Kasumi-1 (cell line): ENCODE results near the gene UBQLNL.

Experiments
- DNase-seq, 2 experiments: peaks; one replicate each; lab custom pipeline; 2025; lab: John Stamatoyannopoulos, UW

UBQLNL gene

GRCh38 chr11:5507177-5507932, 9.1 kb downstream of the UBQLNL start:
- DNase-seq: no peak

- DNase-seq: no peak
Measured at GRCh38 chr11:5505363-5506048, 11.0 kb downstream of the UBQLNL start.

- DNase-seq: no peak
Measured at GRCh38 chr11:5504403-5504921, 12.0 kb downstream of the UBQLNL start.

- no peak for DNase-seq
Measured at GRCh38 chr11:5500393-5500801, 16.1 kb downstream of the UBQLNL start.

GRCh38 chr11:5499671-5500070, 16.8 kb downstream of the UBQLNL start:
- DNase-seq: no peak

- DNase-seq: no peak
Measured at GRCh38 chr11:5489576-5490357, 26.7 kb downstream of the UBQLNL start.

GRCh38 chr11:5488798-5489399, 27.6 kb downstream of the UBQLNL start:
- DNase-seq: no peak

- DNase-seq: no peak
Measured at GRCh38 chr11:5488385-5488784, 28.1 kb downstream of the UBQLNL start, which contains the start of gene OR52D1. Gene OR52D1, plus strand, starts transcription at chr11:5488685. Its CDS starts 22 bp downstream, at chr11:5488707.

GRCh38 chr11:5486421-5486820, 30.1 kb downstream of the UBQLNL start:
- DNase-seq: no peak

GRCh38 chr11:5486003-5486402, 30.5 kb downstream of the UBQLNL start:
- DNase-seq: no peak

- peak; percentile 47 to 62 for DNase-seq
Measured at GRCh38 chr11:5476186-5476819, 40.2 kb downstream of the UBQLNL start.

- no peak for DNase-seq
Measured at GRCh38 chr11:5473921-5474320, 42.6 kb downstream of the UBQLNL start.

- no peak for DNase-seq
Measured at GRCh38 chr11:5467527-5467926, 49.0 kb downstream of the UBQLNL start.
